ENCODE measurements around the gene CPLANE1. TPM values are rescaled to one million over a fixed set of nuclear protein-coding genes. Genes with fewer than 3 reads are reported as not detected.
"Not testable (repeated sequence)": the region's sequence is repeated elsewhere in the genome, so short reads cannot be mapped to it uniquely, and the experiment has no call there.

Gene CPLANE1
- total RNA-seq, 1 donor from 2014 or later: 25.8 TPM

DNA sequence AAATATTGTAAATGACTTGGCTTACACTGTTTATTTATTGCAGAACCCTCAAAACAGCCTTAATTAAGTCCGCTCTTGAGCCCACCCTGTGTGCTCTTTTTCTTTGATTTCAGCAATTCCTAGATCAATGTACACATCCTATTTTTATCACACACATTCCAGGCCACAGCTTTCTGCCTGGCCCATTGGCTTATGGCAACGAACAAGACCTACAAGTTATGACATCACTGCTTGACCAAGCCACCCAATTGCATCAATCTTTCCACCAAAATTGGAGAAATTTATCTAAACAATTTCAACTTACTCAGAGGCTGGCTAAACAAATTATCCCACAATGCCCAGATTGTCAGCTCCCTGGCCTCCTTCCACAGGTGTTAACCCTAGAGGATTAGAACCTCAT is 158.4 kb downstream of the CPLANE1 start:
- Mint-ChIP-seq H3K4me3 (ENCODE audit: unreplicated experiment) (no peak overlapping the region), H3K9me3 (ENCODE audit: low read depth) (peaks cover 7% of the 10 kb centered on the region), H3K27ac (ENCODE audit: unreplicated experiment) (no peak overlapping the region), H3K27me3 (ENCODE audit: low read depth) (no peaks in the 10 kb centered on the region), H3K4me1 (ENCODE audit: low read depth) (no peaks in the 10 kb centered on the region), H3K36me3 (ENCODE audit: low read depth) (peaks cover 8% of the 10 kb centered on the region)
- DNase-seq (ENCODE audit: low spot score): no peak
- TF ChIP-seq, protein P1, sequence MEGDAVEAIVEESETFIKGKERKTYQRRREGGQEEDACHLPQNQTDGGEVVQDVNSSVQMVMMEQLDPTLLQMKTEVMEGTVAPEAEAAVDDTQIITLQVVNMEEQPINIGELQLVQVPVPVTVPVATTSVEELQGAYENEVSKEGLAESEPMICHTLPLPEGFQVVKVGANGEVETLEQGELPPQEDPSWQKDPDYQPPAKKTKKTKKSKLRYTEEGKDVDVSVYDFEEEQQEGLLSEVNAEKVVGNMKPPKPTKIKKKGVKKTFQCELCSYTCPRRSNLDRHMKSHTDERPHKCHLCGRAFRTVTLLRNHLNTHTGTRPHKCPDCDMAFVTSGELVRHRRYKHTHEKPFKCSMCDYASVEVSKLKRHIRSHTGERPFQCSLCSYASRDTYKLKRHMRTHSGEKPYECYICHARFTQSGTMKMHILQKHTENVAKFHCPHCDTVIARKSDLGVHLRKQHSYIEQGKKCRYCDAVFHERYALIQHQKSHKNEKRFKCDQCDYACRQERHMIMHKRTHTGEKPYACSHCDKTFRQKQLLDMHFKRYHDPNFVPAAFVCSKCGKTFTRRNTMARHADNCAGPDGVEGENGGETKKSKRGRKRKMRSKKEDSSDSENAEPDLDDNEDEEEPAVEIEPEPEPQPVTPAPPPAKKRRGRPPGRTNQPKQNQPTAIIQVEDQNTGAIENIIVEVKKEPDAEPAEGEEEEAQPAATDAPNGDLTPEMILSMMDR (IDR thresholded peaks at IDR 0.05): no peak

DNA sequence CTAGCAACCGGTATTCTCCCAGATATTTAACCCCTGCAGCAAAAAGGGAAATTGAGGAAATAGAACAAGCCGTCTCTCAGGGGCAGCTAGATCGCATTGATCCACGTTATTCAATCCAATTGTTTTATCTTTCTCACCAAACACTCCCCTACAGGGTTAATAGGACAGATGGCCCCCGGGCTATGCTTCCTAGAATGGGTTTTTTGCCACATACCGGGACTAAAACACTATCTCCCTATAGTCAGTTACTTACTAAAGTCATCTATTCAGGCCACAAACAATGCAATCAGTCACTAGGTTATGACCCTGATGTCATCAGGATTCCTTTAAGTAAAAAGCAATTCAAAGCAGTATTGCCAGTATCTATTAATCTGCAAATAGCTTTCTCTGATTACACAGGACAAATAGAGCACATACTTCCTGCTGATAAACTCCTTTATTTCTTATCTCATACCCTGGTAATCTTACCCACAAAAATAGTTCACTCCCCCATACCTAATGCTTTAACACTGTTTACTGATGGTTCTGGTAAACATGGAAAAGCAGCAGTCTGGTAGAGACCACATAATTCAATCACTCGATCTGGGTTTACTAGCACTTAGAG is 159.0 kb downstream of the CPLANE1 start:
- no peaks in the 10 kb centered on the region for H3K4me1 Mint-ChIP-seq (ENCODE audit: low read depth)
- H3K9me3 Mint-ChIP-seq (ENCODE audit: low read depth): peaks cover 6% of the 10 kb centered on the region
- no peaks in the 10 kb centered on the region for H3K27me3 Mint-ChIP-seq (ENCODE audit: low read depth)
- H3K4me3 Mint-ChIP-seq (ENCODE audit: unreplicated experiment): no peak overlapping the region
- H3K27ac Mint-ChIP-seq (ENCODE audit: unreplicated experiment): no peak overlapping the region
- DNase-seq (ENCODE audit: low spot score): no peak
- peaks cover 11% of the 10 kb centered on the region for H3K36me3 Mint-ChIP-seq (ENCODE audit: low read depth)
- TF ChIP-seq, protein P1 (IDR thresholded peaks at IDR 0.05): no peak

DNA sequence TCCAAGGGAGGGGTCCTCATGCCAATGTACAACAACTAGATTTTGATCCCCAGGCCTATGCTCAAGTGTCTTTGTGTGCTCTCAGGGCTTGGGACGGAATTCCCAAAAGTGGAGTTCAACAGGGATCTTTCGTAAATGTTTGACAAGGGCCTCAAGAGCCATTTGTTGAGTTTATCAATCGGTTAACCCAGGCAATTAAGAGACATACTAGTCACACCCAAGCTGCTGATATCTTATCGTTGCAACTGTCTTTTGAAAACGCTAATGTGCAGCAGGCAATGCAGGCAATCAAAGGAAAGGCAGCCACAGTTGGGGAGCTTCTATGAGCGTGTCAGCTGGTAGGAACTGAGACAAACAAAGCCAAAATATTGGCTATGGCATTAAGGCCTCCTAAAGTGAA is 161.2 kb downstream of the CPLANE1 start:
- no peaks in the 10 kb centered on the region for H3K9me3 Mint-ChIP-seq (ENCODE audit: low read depth)
- no peaks in the 10 kb centered on the region for H3K27me3 Mint-ChIP-seq (ENCODE audit: low read depth)
- DNase-seq (ENCODE audit: low spot score): no peak
- no peak overlapping the region for H3K27ac Mint-ChIP-seq (ENCODE audit: unreplicated experiment)
- no peaks in the 10 kb centered on the region for H3K4me1 Mint-ChIP-seq (ENCODE audit: low read depth)
- TF ChIP-seq, protein P1 (IDR thresholded peaks at IDR 0.05): no peak
- peaks cover 6% of the 10 kb centered on the region for H3K36me3 Mint-ChIP-seq (ENCODE audit: low read depth)
- no peak overlapping the region for H3K4me3 Mint-ChIP-seq (ENCODE audit: unreplicated experiment)

GRCh38 chr5:37086466-37087173 is 162.6 kb downstream of the CPLANE1 start:
- Mint-ChIP-seq H3K4me3 (ENCODE audit: unreplicated experiment) (no peak overlapping the region), H3K36me3 (ENCODE audit: low read depth) (peaks cover 9% of the 10 kb centered on the region), H3K9me3 (ENCODE audit: low read depth) (no peaks in the 10 kb centered on the region), H3K27ac (ENCODE audit: unreplicated experiment) (no peak overlapping the region), H3K4me1 (ENCODE audit: low read depth) (peaks cover 6% of the 10 kb centered on the region), H3K27me3 (ENCODE audit: low read depth) (no peaks in the 10 kb centered on the region)
- DNase-seq (ENCODE audit: low spot score): no peak
- TF ChIP-seq, protein P1 (IDR thresholded peaks at IDR 0.05): no peak

DNA sequence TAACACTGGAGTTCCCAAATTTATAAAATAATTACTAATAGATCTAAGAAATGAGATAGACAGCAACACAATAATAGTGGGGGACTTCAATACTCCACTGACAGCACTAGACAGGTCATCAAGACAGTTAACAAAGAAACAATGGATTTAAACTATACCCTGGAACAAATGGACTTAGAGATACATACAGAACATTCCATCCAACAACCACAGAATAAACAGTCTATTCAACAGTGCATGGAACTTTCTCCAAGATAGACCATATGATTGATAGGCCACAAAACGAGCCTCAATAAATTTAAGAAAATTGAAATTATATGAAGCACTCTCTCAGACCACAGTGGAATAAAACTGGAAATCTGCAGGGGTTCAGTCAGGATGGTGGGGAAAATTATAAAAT is 163.2 kb downstream of the CPLANE1 start:
- not testable (repeated sequence) for H3K9me3 Mint-ChIP-seq (ENCODE audit: low read depth); H3K4me1 Mint-ChIP-seq (ENCODE audit: low read depth); H3K36me3 Mint-ChIP-seq (ENCODE audit: low read depth); DNase-seq (ENCODE audit: low spot score); H3K27me3 Mint-ChIP-seq (ENCODE audit: low read depth); H3K27ac Mint-ChIP-seq (ENCODE audit: unreplicated experiment); H3K4me3 Mint-ChIP-seq (ENCODE audit: unreplicated experiment)

DNA sequence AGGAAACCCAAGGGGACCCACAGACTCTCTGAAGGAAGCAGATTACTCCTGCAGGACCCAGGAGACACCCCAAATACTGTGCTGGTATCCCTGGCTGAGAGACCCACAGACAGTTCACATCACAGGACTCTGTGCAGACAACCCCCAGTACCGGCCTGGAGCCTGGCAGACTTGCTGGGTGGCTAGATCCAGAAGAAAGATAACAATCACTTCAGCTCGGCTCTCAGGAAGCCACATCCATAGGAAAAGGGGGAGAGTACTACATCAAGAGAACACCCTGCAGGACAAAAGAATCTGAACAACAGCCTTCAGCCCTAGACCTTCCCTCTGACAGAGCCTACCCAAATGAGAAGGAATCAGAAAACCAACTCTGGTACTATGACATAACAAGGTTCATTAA is 166.2 kb downstream of the CPLANE1 start:
- H3K4me3 Mint-ChIP-seq (ENCODE audit: unreplicated experiment); H3K27me3 Mint-ChIP-seq (ENCODE audit: low read depth): not testable (repeated sequence)
- H3K36me3 Mint-ChIP-seq (ENCODE audit: low read depth): peaks cover 30% of the 10 kb centered on the region

More for the DNA sequence above, 166.2 kb downstream of the CPLANE1 start:
- not testable (repeated sequence) for H3K9me3 Mint-ChIP-seq (ENCODE audit: low read depth); H3K4me1 Mint-ChIP-seq (ENCODE audit: low read depth); DNase-seq (ENCODE audit: low spot score); H3K27ac Mint-ChIP-seq (ENCODE audit: unreplicated experiment)

Data from chondrocyte (in vitro differentiated cells).